ENCODE measurements around the gene SLC39A12.
"Not testable (repeated sequence)": the region's sequence is repeated elsewhere in the genome, so short reads cannot be mapped to it uniquely, and the experiment has no call there.

The SLC39A12 gene

DNA sequence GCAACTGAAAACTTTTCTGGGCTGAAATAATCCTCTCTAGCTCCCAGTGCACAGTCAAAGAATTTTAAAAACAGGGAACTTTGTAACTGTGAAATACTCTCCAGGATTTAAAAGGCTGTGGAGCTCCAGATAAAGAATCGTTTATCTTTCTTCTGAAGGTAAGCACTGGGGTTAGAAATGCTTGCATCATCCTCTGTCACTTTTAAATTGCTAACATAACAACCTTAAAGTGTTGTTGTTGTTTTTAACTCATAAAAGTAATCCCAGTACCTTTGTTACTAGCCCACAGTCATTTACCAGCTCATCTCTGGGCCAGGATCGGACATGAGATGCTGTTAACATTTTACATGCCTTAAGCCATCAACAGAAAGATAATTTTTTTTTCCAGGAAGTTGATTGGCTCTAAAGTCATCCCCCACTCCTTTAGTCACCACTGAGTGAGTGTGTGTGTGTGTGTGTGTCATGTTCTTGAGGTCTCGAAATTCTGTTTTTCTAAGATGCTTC is at the start of gene SLC39A12:
SLC39A12 (plus strand) TSS at position 51 of the 504 bp plus-strand sequence. CDS start 1,359 bp downstream, outside the sequence.
- no peak for FAIRE-seq

DNA sequence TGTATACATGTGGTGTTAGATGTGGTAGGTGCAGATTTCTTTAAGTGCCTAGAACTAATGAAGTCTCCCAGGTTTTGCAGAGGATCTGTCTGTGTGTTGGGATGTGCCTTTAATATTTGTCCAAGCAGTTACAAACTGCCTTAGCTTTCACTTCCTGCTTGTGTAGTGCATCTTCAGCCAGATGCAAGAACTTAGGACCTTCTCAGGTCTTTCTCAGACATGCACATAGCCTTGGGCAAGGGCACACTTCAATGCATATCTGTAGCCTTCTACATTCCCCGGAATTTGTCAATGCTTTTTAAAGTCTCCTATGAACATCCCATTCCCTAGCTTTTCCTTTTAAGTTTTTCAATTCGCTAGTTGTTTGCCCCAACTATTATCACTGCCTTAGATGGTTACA is 47.2 kb upstream of the SLC39A12 start:
- FAIRE-seq, result no peak

DNA sequence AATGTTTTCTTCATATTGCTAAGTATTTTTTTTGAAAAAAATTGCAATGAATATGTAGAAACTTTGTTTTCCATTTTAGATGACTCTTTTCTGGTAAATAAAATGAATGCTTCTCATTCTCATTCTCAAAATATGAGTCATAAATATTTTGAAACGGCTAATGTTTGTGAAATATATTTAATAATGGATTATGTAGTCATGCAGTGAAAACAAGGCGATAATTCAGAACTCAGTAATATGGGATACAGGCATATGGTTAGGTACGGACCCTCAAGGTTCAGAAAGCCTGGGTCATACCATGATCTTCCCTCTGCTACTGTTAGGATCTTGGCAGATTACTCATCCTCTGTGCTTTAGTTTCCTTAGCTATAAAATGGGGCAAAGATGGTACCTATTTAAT is 46.2 kb upstream of the SLC39A12 start:
- FAIRE-seq, result peak; percentile 78

DNA sequence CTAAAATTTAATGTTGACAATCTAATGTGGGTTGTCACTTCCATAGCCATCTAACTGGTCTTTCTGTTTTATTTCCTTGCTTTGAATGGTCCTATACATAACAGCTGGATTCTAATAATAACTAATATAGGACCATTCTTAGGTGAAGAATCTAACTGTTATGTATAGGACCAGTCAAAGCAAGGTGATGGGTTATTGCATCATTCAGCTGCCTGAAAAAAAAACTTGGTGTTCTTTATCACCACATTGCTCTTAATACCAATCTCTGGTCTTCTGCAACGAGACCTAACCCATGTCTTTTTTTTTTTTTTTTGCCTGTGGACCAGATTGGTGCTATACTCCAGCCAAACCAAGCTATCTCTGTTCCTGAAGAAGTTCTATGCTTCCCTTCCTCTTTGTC is 45.7 kb upstream of the SLC39A12 start:
- no peak for FAIRE-seq

DNA sequence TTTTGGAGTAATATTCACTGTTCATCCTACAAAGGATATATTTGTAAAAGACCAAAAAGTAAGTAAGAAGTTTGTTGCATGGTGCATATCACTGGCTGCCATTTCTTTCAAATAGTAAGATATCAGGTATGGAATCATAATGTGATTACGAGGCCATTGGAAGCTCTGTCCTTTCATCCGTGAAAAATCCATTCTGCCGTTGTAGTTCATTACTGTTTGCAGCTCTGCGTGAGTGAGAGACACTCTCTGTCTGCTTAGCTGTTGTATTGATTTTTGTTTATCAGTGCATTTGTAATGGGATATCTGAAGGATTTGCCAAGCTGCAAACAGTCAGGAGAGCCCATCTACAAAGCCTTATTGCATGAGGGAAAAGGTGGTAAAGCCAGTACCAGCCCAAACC is 44.1 kb upstream of the SLC39A12 start:
- FAIRE-seq, result no peak

DNA sequence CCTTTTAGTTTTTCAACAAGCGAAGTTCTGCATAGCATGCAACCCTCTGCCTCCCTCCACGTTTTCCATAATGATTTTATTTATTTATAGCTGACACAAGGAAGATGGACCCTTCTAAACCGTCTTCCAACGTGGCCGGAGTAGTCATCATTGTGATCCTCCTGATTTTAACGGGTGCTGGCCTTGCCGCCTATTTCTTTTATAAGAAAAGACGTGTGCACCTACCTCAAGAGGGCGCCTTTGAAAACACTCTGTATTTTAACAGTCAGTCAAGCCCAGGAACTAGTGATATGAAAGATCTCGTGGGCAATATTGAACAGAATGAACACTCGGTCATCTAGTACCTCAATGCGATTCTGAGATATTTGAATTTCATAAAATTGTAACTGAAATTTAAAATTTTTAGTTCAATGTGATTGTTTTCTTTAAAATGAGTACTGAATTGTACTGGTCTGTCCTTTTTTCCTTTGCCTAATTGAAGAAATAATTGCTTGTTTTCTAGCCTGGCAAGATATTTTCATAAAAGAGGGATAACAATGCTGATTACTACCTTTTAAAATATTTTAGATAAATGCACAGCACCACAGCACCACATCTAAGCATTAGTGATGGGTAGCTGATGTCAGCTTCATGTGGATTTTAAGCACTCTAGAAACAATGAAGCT is 41.5 kb upstream of the SLC39A12 start:
- no peak for FAIRE-seq

DNA sequence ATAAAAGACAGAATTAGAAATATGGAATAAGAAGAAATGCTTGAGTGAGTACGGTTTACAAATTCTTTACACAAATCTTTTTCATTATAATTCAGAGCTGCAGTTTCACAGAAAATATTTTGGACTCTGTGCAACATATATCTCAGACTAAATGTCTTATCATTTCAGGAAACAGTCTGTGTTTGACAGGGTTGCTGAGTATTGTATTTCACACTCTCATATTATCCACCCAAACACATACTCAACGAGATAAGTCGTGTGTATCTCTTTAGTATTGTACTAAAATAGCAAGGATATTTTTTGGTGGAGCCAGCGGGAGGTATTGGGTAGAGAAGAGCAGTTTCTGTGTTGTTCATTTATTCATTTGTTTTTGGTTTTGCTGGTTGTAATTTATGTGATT is 39.0 kb upstream of the SLC39A12 start:
- no peak for FAIRE-seq

DNA sequence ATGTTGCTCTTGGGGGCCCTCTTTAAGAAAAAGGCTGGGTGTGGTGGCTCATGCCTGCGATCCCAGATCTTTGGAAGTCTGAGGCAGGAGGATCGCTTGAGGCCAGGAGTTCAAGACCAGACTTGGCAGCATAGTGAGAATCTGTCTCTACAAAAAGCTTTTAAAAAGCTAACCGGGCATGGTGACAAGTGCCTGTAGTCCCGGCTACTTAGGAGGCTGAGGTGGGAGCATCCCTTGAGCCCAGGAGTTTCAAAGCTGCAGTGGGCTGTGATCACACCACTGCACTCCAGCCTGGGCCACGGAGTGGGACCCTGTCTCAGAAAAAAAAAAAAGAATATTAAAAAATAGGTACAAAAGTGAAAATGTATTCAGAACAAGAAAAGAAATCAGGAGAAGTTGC is 38.1 kb upstream of the SLC39A12 start:
- FAIRE-seq, result no peak

DNA sequence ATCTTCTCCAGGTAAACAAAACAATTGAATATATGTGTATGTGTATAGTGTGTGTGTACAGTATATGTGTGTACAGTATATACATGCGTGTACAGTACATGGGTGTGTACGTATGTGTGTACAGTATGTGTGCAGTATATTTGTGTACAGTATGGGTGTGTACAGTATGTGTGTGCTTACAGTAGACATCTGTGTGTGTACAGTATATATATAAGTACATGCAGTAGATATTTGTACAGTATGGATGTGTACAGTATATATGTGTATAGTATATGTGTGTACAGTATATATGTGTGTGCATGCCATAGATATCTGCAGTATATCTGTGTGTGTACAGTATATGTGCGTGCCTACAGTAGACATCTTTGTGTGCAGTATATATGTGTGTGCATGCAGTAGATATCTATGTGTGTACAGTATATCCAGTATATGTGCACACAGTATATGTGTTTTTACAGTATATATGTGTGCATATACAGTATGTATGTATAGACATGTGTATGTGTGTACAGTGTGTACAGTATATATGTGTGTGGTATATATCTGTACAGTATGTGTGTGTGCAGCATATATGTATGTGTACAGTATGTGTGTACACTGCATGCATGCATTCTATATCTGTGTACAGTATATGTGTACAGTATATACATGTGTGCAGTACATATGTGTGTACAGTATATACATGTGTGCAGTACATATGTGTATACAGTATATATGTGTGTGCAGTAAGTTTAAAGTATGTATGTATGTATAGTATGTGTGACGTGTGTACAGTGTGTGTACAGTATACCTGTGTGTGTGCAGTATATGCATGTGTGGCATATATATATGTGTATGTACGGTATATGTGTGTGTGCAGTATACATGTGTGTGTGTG is 37.3 kb upstream of the SLC39A12 start:
- FAIRE-seq, result no peak

DNA sequence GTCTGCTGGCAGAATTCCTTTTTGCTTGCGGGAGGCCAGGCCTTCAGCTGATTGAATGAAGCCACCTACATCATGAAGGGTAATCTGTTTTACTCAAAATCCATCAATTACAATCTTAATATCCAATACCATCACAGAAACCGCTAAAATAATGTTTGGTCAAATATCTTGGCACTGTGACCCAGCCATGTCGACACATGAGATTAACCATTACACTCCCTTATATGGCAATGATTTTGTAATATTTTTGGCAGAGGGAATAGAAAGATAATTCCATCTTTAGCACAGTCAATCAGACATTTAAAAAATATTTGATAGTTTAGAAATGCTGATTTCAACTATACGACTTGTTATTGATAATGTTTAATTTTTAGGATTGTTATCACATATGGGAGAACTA is 36.5 kb upstream of the SLC39A12 start:
- no peak for FAIRE-seq

DNA sequence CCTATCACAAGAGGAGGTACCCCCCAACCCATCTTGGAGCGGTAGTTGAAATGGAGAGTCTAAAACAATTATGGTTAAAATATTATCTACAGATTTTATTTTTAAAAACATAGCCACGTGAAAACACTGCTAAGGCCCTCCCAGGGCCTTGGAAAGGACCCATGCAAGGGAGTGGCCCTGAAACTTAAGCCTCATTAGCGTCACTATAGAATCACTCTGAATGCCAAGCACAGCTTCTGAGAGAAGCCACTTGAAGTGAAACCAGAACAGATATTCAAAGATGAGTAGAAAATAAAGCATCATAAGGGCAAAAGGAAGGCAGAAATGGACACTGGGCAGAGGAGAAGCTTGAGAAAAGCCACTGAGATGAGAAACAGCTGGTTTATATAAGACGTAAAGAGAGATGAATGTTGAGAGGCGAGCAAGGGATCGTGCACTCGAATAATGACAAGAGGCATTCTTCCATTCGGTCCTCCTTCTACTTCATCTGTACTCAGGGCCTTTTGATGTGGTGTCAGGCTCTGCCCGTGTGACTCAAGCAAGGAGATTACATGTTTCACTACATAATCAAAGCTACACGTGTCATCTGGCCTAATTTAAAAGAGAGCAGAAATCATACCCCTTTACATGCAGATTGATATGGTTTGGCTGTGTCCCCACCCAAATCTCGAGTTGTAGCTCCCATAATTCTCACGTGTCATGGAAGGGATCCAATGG is 33.4 kb upstream of the SLC39A12 start:
- no peak for FAIRE-seq

DNA sequence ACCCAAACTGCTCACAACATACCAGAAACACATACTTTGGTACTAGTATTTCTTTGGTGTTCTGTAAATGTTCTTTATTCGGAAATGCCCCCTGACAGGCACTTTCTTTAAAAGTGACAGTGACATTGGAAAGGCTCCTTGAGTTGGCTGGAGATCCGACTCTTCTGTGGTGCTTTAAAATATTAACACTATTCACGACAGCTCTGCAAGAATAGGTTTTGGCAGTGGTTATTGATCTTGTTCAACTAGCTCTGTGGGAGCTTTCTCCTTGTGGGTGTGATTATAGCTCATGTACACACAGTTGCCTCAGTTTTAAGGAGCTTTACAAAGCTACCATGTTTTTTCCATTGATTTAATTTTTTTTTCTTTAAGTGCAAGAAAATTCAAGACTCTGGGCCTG is 30.3 kb upstream of the SLC39A12 start:
- no peak for FAIRE-seq

DNA sequence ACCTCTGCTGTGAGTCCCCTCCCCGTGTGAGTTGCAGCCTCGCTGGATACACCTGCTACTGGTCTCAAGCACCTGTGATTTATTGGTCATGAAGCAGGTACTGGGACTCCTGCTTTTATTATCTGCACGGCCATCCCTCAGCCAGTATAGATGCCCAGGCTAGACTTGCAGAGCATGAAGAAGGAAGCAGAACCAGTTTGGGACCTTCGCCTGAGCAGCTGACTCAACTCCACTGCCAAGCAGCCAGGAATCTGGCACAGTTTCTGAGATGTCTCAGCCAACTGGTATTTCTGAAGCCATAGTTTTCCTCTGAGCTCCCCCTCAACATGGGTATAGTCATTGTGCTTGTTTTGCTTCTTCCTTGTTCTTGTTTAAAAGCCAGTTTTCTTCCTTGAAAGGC is 28.0 kb upstream of the SLC39A12 start:
- FAIRE-seq, result no peak

DNA sequence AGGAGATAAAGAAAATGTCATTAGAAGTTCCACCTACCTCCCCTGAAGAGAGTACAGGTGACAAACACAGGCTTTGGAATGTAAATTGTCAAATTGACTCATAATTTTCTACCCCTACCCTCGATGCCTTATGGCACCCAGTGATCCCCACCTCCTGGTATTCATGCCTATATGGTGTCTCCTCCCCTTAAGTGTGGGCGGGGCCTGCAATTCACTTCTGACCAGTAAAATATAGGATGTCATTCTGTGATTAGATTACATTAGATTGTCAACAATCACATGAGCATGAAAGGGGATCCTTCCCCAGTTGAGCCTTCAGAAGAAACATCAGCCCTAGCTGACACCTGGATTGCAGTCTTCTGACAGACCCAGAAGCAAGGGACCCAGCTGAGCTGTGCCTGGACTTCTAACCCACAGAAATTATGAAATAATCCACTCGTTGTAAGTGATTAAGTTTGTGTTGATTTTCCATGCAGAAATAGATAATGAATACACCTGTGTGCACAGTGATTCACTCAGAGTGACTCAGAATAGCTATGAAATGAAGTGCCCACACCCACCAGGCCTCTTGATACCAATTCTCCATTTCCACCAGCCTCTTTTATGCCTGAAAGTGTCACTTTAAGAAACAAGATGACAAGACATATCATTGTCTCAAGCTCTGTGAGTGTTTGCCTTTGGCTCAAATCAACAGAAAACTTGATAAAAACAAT is 8.5 kb upstream of the SLC39A12 start:
- no peak for FAIRE-seq

DNA sequence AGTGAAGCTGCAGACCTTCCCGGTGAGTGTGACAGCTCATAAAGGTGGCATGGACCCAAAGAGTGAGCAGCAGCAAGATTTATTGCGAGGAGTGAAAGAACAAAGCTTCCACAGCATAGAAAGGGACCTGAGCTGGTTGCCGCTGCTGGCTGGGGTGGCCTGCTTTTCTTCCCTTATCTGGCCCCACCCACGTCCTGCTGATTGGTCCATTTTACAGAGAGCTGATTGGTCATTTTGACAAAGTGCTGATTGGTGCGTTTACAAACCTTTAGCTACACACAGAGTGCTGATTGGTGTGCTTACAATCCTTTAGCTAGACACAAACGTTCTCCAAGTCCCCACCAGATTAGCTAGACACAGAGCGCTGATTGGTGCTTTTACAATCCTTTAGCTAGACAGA is 1.4 kb upstream of the SLC39A12 start:
- FAIRE-seq, result not testable (repeated sequence)

DNA sequence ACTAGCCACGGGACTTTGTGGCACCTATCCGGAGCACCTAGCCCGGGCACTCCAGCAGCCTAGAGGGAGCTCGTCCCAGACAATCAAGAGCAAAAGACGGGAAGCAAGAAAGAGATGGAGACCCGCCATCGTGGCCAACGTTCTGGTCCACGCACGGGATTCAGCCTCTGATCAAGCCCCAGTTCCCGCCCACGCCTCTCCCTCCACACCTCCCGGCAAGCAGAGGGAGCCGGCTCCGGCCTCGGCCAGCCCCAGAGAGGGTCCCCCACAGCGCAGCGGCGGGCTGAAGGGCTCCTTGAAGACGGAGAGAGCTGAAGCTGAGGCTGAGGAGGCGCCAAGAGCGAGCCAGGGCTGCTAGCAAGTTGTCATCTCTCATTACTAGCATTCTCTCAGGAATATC is 992 bp upstream of the SLC39A12 start:
- no peak for FAIRE-seq

DNA sequence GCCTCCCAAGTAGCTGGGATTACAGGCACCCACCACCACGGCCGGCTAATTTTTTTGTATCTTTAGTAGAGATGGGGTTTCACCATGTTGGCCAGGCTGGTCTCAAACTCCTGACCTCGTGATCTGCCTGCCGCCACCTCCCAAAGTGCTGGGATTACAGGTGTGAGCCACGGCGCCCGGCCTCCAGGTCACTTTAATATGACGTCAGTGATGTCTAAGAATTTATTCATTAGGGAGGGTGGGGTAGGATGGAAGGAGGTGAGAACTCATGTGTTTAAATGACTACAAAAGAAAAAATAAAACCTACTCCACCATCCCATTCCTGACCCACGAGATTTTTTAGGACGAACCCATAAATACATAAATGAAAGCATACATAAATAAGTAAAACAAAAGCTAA is 2.7 kb downstream of the SLC39A12 start:
- not testable (repeated sequence) for FAIRE-seq

DNA sequence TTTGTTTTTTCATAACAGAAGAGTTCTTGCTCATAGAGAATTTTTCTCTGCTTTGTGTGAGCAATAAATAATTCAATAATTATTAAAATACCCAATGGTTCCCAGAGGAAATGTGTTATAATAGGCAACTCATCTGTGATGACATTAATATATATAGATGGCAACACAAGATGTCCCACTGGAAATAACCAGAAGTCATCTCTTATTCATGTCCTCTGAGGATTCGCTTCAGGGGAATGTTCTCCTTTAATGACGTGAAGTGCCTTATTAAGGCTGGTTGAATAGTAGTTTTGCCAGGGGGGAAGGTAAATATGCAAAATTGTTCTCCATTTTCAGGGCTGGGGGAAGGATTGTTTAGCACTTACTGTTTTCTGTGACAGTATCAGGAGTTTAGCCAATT is 3.1 kb downstream of the SLC39A12 start:
- no peak for FAIRE-seq

DNA sequence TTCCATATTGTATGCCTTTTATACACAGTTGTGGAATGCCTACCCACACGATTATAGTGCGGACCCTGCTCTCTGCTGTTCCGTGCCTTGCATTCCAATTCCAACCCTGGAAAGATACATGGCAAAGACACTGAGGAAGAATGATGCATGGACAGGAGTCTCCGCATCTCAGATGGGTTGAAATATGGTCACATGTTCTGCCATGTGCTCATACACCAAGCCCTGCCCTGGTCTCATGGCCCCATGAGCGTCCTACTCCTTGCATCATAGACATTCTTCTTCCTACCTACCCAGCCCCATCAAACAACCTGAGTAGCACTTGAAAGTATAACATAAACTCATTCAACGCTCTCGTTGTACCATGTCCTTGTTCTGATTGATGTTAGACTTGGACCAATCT is 6.3 kb downstream of the SLC39A12 start:
- FAIRE-seq, result no peak

DNA sequence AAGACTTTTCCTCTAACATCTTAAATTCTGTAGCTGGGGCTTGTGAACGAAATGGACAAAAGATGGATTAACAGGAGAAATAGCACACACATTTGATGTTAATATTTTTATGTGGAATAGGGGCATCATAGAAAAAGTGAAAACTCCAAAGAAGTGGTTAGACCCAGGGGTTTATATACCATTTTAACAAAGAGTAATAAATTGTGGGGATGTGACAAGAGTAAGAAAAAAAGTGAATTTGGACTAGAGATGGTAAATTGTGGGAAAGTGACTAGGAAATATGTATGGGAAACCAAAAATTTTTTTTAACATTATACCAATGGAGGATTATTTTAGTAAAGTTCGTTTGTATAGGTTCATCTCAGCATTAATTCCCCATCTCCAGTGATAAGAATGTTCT is 8.2 kb downstream of the SLC39A12 start:
- no peak for FAIRE-seq

DNA sequence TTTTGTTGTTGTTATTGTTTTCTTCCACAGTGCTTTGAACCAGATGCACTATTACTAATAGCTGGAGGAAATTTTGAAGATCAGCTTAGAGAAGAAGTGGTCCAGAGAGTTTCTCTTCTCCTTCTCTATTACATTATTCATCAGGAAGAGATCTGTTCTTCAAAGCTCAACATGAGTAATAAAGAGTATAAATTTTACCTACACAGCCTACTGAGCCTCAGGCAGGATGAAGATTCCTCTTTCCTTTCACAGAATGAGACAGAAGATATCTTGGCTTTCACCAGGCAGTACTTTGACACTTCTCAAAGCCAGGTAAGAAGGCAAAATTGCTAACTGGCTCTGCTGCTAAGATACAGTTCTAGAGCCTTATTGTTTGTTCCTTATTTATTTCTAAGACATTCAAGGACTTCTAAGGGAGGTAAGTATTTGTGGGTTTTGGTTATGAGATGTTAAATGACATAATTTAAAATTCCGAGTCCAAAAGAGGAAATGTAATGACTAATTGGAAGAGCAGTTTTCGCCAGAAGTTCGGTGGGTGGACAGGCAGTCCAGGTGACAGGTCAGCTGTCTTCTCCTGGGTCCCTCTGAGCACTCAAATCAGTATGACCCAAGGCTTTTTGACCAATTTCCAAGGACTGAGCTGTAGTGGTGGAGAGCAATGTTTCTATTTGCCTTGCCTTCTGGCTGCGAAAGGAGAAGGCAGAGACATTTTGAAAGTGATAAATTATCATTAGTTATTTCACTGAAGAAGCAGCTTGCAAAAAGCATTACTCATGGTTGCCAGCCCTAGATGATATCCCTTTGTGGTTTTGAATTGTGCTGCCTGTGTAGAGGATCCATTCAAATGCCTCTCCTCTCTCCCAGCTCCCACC is 10.1 kb downstream of the SLC39A12 start:
- FAIRE-seq, result no peak

DNA sequence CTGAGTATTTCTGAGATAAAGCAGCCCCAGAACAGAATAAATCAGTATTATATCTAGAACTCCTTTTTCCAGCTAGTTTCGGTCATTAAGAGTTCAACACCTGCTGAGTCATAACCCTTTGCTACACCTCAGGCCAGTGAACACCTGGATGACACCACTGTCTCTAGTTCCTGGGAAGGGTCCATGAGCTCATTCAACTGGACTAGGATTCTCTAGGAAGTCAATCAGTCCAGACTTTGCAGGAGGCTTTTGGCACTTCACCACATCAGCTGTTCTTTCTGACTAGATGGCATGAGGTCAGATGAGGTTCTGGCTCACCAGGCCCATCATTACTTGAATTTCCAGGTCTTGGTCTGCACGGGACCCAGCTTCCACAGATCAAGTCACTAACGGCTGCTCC is 11.7 kb downstream of the SLC39A12 start:
- no peak for FAIRE-seq

All from colon (tissue), 2 donors.